Mesodermal cell (in vitro differentiated cells): ENCODE results near the gene SORCS3.

Experiments
- H3K27ac ChIP-seq: 2 replicates; pipeline ENCODE4 v1.7.0; 2013; ENCODE audit warnings: mild to moderate bottlenecking, low read depth, low read length, moderate library complexity; ENCODE audit not compliant: severe bottlenecking
- H3K36me3 ChIP-seq: 2 replicates; pipeline ENCODE4 v1.7.1; 2013; ENCODE audit warnings: mild to moderate bottlenecking, low read length, moderate library complexity; ENCODE audit not compliant: control insufficient read depth, insufficient read depth
- H3K4me1 ChIP-seq: one replicate; pipeline ENCODE4 v1.7.1; 2013; ENCODE audit warnings: mild to moderate bottlenecking, low read length; ENCODE audit not compliant: insufficient read depth, control insufficient read depth, poor library complexity, severe bottlenecking
- H3K4me3 ChIP-seq: 2 replicates; pipeline ENCODE4 v1.7.0; 2013; ENCODE audit warnings: low read length, control low read depth, mild to moderate bottlenecking; ENCODE audit not compliant: insufficient read depth, poor library complexity, severe bottlenecking; ENCODE audit errors: extremely low read depth
- H3K9me3 ChIP-seq: 2 replicates; pipeline ENCODE4 v1.7.1; 2013; ENCODE audit warnings: mild to moderate bottlenecking, low read length, moderate library complexity; ENCODE audit not compliant: control insufficient read depth
- WGBS, 2 experiments: methylation state at CpG; one replicate each; pipeline ENCODE4 v1.1.5; 2013; ENCODE audit warnings: missing lambda C conversion rate in 2 of 2; ENCODE audit not compliant: insufficient coverage in 2 of 2; 5-methylcytosine and 5-hydroxymethylcytosine counted together

Gene SORCS3

DNA sequence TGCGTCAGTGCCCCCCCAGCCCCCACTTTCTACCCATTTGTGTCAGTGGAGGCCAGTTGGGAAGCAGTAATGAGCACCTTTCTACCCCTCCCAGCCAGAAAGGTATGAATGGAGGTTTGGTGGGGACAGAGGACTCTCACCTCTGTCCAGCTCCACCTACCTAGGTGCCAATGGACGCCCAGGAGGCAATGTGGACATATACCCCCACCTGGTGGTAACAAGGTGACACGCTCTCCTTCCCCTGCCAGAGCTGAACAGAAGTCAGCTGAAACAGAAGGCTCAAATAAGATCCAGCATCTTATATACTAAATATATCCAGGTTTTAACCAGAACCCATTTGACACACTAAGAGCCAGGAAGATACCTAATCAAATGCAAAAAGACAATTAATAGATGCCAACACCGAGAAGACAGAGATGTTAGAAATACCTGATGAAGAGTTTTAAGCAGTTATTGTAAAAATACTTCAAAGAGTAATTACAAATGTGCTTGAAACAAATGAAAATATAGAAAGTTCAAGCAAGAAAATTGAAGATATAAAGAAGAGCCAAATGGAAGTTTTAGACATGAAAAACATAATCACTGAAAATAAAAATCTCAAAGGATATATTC, 18.4 kb upstream of the SORCS3 start:
- 10% methylated on average over 2 of the region's 4 CpGs; no CpG with 5 or more reads in 1 of the 2 experiments for WGBS, 2 experiments
- Histone ChIP-seq H3K27ac (no peak overlapping the region), H3K9me3 (no peaks in the 10 kb centered on the region), H3K4me1 (peaks cover 2% of the 10 kb centered on the region), H3K4me3 (no peak overlapping the region), H3K36me3 (no peaks in the 10 kb centered on the region)

DNA sequence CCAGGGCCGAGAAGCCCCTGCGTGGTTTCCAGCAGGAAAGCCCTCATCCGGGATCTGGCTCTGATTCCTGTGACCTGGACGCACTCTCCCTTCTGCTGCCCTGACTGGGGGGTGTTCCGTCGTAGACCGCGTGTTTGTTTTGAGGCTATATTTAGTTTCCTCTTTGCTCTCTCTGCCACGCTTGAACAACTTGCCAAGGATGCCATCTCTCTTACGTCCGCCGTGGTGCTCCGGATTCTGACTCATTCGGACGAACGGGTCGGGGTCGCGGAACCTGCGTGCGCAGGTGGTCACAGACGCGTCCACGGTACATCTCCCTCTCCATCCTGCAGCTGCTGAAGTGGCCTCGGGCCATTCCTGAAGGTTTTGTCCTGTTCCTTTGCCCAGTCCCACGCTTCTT, 10.4 kb upstream of the SORCS3 start:
- Histone ChIP-seq H3K9me3 (no peaks in the 10 kb centered on the region), H3K27ac (no peak overlapping the region), H3K4me3 (no peak overlapping the region), H3K36me3 (no peaks in the 10 kb centered on the region), H3K4me1 (no peaks in the 10 kb centered on the region)
- 91 to 95% methylated on average over 24 to 26 of the region's 26 CpGs for WGBS, 2 experiments

DNA sequence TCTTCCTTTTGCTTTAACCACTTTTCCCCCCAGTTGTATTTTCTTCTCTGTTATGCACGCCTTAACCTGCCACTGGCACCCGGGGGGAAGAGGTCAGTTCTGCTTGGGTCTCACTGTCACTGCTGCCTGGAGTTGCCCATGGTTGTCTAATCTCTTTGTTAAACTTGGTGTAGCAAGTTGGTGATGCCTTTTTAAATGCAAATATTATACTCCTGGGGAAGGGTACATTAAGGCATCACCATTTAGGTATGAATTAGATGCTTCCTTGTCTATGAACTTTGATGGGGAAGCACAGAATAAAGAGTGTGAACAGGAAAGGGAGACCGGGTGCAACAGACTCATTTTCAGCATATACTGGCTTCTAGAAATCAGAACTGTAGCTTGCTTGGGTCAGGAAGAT, 9.1 kb upstream of the SORCS3 start:
- no peak overlapping the region for H3K4me3 ChIP-seq
- no peaks in the 10 kb centered on the region for H3K36me3 ChIP-seq
- no peaks in the 10 kb centered on the region for H3K4me1 ChIP-seq
- H3K27ac ChIP-seq = no peak overlapping the region
- no peaks in the 10 kb centered on the region for H3K9me3 ChIP-seq
- 42 to 86% methylated on average over 1 to 2 of the region's 3 CpGs for WGBS, 2 experiments

DNA sequence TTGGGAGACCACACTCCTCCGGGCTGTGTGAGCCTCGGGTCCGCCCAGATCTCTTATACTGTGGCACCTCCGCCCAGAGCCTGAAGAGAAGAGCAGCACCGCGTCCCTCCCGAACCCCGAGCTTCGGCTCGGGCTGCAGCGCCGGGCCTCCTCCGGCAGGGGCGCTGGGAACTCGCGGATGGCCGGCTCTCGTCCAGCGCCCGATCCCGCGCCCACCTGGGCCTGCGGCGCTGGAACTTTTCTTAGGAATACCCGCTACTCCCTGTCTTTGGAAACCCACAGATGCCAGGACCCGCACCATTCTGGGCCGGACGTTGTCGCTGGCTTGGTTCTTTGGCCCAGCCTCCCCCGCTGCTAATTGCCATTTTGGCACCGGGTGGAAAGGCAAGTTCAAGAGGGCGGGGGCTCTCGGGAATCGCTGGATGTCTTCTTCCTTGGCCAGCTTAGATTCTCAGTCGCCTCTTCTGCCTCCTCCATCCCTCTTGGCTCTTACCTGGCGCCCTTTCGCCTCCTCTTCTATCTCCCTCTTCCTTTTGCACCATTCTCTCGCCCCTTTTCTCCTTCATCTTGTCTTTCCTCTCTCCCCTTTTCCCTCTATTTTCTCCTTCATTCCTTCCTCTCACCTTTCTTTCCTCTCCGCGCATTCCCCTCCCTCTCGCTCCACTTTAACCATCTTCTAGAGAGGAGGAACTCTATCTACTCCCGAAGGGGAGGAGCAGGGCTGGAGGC, 2.1 kb upstream of the SORCS3 start:
- Histone ChIP-seq H3K4me3 (peak overlapping the region; percentile 14), H3K9me3 (no peaks in the 10 kb centered on the region), H3K27ac (no peak overlapping the region), H3K36me3 (no peaks in the 10 kb centered on the region), H3K4me1 (peaks cover 2% of the 10 kb centered on the region)
- 2 to 3% methylated on average over 36 to 42 of the region's 42 CpGs for WGBS, 2 experiments

DNA sequence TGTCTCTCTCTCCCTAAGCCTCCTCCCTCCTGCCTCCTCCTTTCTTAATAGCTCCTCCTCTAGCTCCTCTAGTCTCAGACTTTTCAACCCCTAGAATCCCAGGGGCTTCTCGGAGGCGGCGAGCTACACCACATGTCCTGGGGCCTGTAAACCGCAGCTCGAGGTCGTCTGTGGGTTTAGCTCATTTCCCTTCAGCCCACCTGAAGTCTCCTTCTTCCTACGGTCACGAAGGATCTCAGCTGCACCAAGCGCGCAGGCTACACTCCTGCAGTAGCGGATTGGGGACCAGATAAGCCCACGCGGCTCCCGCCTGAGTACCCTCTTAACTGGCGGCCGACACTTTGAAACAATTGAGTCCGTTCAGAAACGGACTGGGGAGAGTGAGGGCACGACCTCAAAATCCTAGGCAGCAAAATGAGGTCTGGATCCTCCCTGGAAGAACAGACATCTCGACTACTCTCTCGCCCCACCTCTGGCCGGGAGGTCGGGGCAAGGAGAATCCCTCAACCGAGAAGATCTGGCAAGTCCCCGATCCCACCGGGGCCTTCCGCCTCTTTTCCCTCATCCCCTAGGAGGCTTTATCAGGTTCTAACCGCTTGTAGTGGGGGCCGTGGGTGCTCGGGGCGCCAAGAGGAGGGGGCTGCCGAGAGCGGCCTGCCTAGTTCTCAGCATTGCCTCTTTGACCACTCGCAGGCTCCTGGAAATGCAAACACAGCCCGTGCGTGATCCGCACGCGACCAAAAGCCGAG, 1.3 kb upstream of the SORCS3 start:
- H3K4me1 ChIP-seq = peaks cover 2% of the 10 kb centered on the region
- H3K27ac ChIP-seq = no peak overlapping the region
- H3K9me3 ChIP-seq = no peaks in the 10 kb centered on the region
- peak overlapping the region; percentile 34 for H3K4me3 ChIP-seq
- WGBS, 2 experiments = 1 to 2% methylated on average over 32 to 37 of the region's 40 CpGs
- H3K36me3 ChIP-seq = no peaks in the 10 kb centered on the region

DNA sequence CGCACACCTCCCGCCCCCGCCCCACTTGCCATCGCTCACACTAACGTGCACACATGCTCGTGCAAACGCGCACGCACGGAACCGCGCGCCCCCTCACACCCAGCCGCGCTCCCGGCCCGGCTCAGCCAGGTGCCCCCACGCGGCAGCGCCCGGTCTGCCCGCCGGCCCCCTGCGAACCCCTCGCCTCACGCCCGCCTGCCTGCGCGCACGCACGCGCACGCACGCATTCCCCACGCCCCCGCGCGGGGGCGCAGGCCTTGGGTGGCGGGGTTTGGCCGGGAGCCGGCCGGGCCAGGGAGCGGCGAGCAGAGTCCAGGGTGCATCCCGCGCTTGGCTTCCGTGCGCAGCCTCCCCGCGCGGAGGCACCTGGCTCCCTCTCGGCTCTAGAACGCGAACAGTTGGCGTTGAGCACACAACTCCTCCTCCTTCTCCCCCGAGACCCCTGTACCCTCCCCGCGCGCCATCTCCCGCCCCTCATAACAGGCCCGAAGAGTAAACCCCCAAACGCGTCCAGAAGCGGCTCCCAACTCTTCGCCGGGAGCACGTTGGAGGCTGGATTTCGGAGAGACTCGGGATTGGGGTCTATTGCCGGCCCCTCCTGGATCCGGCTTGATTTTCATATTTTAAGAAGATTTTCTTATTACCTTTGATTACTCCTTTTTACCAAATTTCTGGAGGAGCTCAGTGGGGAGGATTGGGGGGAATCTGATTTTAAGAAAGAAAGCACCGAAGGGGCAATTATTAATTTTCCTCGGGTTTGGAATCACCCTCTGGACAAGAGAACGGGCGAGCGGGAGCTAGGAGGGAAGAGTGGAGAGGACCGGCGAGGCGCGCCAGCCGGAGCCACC, 527 bp upstream of the SORCS3 start:
- Histone ChIP-seq H3K9me3 (no peaks in the 10 kb centered on the region), H3K4me1 (peaks cover 2% of the 10 kb centered on the region), H3K27ac (no peak overlapping the region), H3K36me3 (no peaks in the 10 kb centered on the region), H3K4me3 (peak overlapping the region; percentile 34)
- WGBS, 2 experiments = 0 to 1% methylated on average over 25 to 53 of the region's 82 CpGs

DNA sequence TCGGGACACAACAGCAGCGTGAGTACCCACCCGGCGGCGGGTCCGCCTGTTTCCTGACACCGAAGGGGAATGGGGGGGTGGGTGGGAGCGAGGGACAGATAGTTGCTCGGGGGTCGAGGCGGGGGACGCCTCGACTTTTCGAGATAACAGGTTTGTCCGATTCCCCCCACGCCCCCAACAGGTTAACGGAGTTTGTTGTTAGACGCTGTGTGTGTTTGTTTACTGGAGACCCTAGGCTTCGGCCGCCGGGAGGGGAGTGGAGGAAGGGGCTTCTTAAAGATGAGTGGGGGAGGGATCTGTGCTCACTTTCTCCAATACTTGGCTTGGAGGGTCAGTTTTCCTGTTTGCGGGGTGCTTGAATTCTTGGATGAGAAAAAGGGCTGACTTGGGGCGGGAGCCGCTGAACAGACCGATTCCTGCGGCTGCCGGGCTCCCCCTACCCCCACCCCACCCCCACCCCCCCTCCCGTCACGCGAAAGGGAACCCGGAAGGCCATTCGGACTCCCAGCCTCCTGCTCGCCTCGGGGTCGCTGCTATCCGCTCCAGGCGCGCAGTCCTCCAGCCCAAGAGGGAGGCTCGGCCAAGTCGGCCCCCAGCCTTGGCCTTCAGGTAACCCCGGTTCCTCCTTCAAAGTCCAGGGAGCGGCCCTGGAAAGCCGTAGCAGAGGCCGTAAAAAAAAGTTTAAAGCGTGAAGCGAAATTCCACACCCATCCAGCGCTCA, 1.0 kb downstream of the SORCS3 start:
- Histone ChIP-seq H3K4me1 (peaks cover 2% of the 10 kb centered on the region), H3K36me3 (no peaks in the 10 kb centered on the region), H3K4me3 (peak overlapping the region; percentile 35), H3K9me3 (no peaks in the 10 kb centered on the region), H3K27ac (no peak overlapping the region)
- 0% methylated on average over 14 to 24 of the region's 47 CpGs for WGBS, 2 experiments

DNA sequence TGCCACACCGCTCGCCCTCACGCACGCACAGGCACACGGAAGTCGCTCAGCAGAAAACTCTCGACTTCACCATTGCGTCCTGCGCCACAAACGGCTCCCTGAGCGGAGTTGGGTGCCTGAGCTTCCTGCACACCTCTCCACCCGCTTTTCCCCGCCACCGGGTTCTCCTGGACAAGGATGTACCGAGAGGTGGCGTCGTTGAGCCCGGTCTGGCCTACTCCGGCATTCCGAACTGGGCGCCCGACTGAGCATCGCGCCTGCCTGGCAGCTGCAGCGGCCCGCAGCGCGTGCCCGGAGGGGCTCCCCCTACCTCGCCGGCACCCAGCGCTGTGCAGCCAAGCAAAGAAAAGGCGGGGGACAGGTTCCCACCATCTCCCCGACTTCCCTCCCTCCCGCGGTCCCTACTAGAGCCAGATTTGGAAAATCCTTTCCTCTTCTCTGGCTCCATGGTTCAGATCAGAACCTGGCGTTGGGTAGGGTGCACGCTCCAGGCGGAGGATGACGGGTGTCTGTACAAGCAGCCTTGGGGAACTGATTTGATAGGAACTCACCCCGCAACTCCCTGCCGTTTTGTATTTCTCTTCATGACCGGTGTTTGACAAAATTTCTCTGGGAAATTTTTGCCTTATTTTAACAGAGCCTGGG, 1.7 kb downstream of the SORCS3 start:
- no peak overlapping the region for H3K27ac ChIP-seq
- H3K4me1 ChIP-seq = peaks cover 2% of the 10 kb centered on the region
- WGBS, 2 experiments = 7 to 13% methylated on average over 37 to 41 of the region's 43 CpGs
- H3K4me3 ChIP-seq = peak overlapping the region; percentile 35
- H3K36me3 ChIP-seq = no peaks in the 10 kb centered on the region
- no peaks in the 10 kb centered on the region for H3K9me3 ChIP-seq

DNA sequence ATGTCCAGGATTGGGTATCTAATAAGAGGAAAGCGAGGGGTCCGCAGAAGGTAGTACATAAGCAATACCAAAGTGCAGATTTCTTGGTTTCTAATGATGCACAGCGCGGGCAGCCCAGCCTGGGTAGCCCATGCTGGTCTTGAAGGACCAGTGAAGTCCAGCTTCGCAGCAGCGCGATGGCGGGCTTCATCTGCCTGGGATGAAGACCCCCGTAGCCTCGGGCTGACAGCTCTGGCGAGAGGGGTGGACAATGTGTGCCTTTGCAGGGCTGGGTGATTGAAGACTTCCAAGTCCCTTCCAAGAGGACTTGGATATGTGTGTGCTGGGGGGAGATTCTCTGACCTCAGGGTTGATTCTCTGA, 2.2 kb downstream of the SORCS3 start:
- Histone ChIP-seq H3K36me3 (no peaks in the 10 kb centered on the region), H3K4me3 (no peak overlapping the region), H3K4me1 (peaks cover 2% of the 10 kb centered on the region), H3K27ac (no peak overlapping the region), H3K9me3 (no peaks in the 10 kb centered on the region)
- WGBS, 2 experiments = 90 to 92% methylated on average over 6 to 11 of the region's 11 CpGs
